ENCODE measurements around the gene NPIPB9.
"Not testable (repeated sequence)": the region's sequence is repeated elsewhere in the genome, so short reads cannot be mapped to it uniquely, and the experiment has no call there.

Gene NPIPB9

DNA sequence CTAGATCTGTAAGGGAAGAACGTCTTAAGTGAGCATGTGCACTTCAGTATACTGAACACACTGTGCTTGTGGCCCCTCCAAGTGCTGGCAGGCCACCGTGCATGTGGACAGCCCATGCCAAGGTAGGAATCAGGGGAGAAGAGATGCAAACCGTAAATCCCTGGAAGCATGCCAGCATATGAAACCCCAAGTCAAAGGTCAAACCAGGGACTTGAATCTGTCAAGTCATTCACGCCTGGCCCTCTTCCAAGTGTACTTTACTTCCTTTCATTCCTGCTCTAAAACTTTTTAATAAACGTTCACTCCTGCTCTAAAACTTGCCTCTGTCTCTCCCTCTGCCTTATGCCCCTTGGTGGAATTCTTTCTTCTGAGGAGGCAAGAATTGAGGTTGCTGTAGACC, 68.4 kb downstream of the NPIPB9 start:
- POLR2A ChIA-PET = no interaction called here
- CTCF ChIA-PET = interaction anchor here (3.8 kb wide), 1 partner anchor 125 kb away, joined by 24 read pairs; no protein-coding TSS in a partner anchor
- TF ChIP-seq, protein P1, sequence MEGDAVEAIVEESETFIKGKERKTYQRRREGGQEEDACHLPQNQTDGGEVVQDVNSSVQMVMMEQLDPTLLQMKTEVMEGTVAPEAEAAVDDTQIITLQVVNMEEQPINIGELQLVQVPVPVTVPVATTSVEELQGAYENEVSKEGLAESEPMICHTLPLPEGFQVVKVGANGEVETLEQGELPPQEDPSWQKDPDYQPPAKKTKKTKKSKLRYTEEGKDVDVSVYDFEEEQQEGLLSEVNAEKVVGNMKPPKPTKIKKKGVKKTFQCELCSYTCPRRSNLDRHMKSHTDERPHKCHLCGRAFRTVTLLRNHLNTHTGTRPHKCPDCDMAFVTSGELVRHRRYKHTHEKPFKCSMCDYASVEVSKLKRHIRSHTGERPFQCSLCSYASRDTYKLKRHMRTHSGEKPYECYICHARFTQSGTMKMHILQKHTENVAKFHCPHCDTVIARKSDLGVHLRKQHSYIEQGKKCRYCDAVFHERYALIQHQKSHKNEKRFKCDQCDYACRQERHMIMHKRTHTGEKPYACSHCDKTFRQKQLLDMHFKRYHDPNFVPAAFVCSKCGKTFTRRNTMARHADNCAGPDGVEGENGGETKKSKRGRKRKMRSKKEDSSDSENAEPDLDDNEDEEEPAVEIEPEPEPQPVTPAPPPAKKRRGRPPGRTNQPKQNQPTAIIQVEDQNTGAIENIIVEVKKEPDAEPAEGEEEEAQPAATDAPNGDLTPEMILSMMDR (IDR thresholded peaks at IDR 0.05; ENCODE audit: control extremely low read depth, extremely low read depth, low read depth, missing control alignments) = no peak
- DNase-seq (ENCODE audit: extremely low spot score) = no peak

DNA sequence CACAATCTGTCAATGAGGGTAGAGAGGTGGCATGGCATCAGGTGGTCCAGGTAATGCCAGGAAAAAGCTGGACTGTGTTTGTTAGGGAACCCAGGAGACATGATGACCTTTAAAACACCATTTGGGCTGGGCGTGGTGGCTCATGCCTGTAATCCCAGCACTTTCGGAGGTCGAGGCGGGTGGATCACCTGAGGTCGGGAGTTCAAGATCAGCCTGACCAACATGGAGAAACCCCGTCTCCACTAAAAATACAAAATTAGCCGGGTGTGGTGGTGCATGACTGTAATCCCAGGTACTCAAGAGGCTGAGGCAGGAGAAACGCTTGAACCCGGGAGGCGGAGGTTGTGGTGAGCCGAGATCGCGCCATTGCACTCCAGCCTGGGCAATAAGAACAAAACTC, 69.0 kb downstream of the NPIPB9 start:
- CTCF ChIA-PET = interaction anchor here (1.4 to 3.8 kb wide), 2 partner anchors 42 to 124 kb away, joined by 4 to 24 read pairs; no protein-coding TSS in a partner anchor
- POLR2A ChIA-PET; DNase-seq (ENCODE audit: extremely low spot score): not testable (repeated sequence)

DNA sequence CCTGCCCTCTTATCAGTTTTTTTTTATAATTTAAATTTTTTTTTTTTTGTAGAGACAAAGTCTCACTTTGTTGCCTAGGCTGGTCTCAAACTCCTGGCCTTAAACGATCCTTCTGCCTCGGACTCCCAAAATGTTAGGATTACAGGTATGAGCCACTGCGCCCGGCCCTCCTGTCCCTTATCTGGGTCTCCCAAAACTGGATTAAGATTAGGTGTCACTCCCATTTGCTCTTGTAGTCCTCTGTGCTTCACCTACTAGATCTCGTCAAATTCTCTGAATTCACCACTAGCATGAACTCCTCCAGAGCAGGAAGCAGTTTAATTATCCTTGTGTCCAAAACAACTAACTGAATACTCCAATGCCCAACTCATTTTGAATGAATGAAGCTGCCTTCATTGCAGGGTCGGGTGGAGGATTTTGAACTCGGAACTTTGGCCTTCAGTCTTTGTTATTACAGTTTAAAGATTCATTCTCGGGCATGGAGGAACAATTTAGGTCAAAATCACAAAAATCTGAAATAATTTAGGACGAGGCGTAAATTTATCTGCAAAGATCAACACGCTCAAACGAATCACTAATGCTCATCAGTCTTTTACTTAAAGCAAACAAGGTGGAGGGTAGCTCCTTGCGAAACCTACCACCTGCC, 70.4 kb downstream of the NPIPB9 start:
- CTCF ChIA-PET = interaction anchor here (0.7 to 3.8 kb wide), 8 partner anchors 10 to 127 kb away, joined by 3 to 24 read pairs (median 4); partner anchors contain the start of gene TUFM
- no peak for DNase-seq (ENCODE audit: extremely low spot score)
- POLR2A ChIA-PET = interaction anchor here (0.6 to 2.4 kb wide), 5 partner anchors 14 to 122 kb away, joined by 3 to 13 read pairs (median 4); partner anchors contain the start of genes SH2B1 and TUFM

More for the DNA sequence above, 70.4 kb downstream of the NPIPB9 start:
- TF ChIP-seq, protein P1 (IDR thresholded peaks at IDR 0.05; ENCODE audit: control extremely low read depth, extremely low read depth, low read depth, missing control alignments) = no peak
